ENCODE results near the gene TRAF3. TPM values are rescaled to one million over a fixed set of nuclear protein-coding genes. Genes with fewer than 3 reads are reported as not detected.
A peak's percentile ranks its signal among the peaks of the same experiment; 100 is the strongest.
"Not testable (repeated sequence)": the region's sequence is repeated elsewhere in the genome, so short reads cannot be mapped to it uniquely, and the experiment has no call there.

TRAF3 gene
- total RNA-seq, 1 donor from 2014 or later: 18.8 TPM

GRCh38 chr14:102821252-102821651 lies 44.0 kb downstream of the TRAF3 start:
- DNase-seq (ENCODE audit: low spot score): no peak
- ATAC-seq: no peak
- intact Hi-C loops (cut with DNase I): no loop called here

- ATAC-seq: no peak
- no peak for DNase-seq (ENCODE audit: low spot score)
- intact Hi-C loops (cut with DNase I): no loop called here
These were observed 45.1 kb downstream of the TRAF3 start for GRCh38 chr14:102822311-102822863.

- DNase-seq (ENCODE audit: low spot score); intact Hi-C loops (cut with DNase I); ATAC-seq: not testable (repeated sequence)
These were observed 45.6 kb downstream of the TRAF3 start for GRCh38 chr14:102822887-102823286.

- no peak for ATAC-seq
- DNase-seq (ENCODE audit: low spot score): no peak
- intact Hi-C loops (cut with DNase I): no loop called here
These were observed 46.3 kb downstream of the TRAF3 start for GRCh38 chr14:102823546-102823945.

GRCh38 chr14:102824832-102825231 lies 47.6 kb downstream of the TRAF3 start:
- ATAC-seq: peak; percentile 51
- DNase-seq (ENCODE audit: low spot score): no peak
- intact Hi-C loops (cut with DNase I): no loop called here

GRCh38 chr14:102825307-102826095 lies 48.3 kb downstream of the TRAF3 start:
- intact Hi-C loops (cut with DNase I): no loop called here
- no peak for DNase-seq (ENCODE audit: low spot score)
- peak; percentile 13 for ATAC-seq

GRCh38 chr14:102826161-102826560 lies 48.9 kb downstream of the TRAF3 start:
- no peak for ATAC-seq
- intact Hi-C loops (cut with DNase I): no loop called here
- no peak for DNase-seq (ENCODE audit: low spot score)

- intact Hi-C loops (cut with DNase I): no loop called here
- ATAC-seq (no peak), DNase-seq (ENCODE audit: low spot score) (no peak)
These were observed 49.8 kb downstream of the TRAF3 start for GRCh38 chr14:102826751-102827675.

- ATAC-seq (no peak), DNase-seq (ENCODE audit: low spot score) (no peak)
- intact Hi-C loops (cut with DNase I): no loop called here
These were observed 50.5 kb downstream of the TRAF3 start for GRCh38 chr14:102827716-102828115.

GRCh38 chr14:102828151-102828550 lies 50.9 kb downstream of the TRAF3 start:
- DNase-seq (ENCODE audit: low spot score) (no peak), ATAC-seq (no peak)
- intact Hi-C loops (cut with DNase I): no loop called here

- DNase-seq (ENCODE audit: low spot score) (no peak), ATAC-seq (no peak)
- intact Hi-C loops (cut with DNase I): no loop called here
These were observed 51.8 kb downstream of the TRAF3 start for GRCh38 chr14:102829016-102829548.

GRCh38 chr14:102830474-102831045 lies 53.3 kb downstream of the TRAF3 start:
- intact Hi-C loops (cut with DNase I): no loop called here
- no peak for ATAC-seq
- no peak for DNase-seq (ENCODE audit: low spot score)

GRCh38 chr14:102831163-102831804 lies 54.0 kb downstream of the TRAF3 start:
- intact Hi-C loops (cut with DNase I): no loop called here
- no peak for DNase-seq (ENCODE audit: low spot score)
- no peak for ATAC-seq

- no peak for ATAC-seq
- intact Hi-C loops (cut with DNase I): no loop called here
- no peak for DNase-seq (ENCODE audit: low spot score)
These were observed 56.1 kb downstream of the TRAF3 start for GRCh38 chr14:102833341-102833740.

- DNase-seq (ENCODE audit: low spot score) (no peak), ATAC-seq (no peak)
- intact Hi-C loops (cut with DNase I): no loop called here
These were observed 56.7 kb downstream of the TRAF3 start for GRCh38 chr14:102833991-102834390.

- no peak for DNase-seq (ENCODE audit: low spot score)
- ATAC-seq: no peak
- intact Hi-C loops (cut with DNase I): no loop called here
These were observed 58.7 kb downstream of the TRAF3 start for GRCh38 chr14:102835959-102836358.

- intact Hi-C loops (cut with DNase I); ATAC-seq: not testable (repeated sequence)
These were observed 59.9 kb downstream of the TRAF3 start for GRCh38 chr14:102837120-102837519.

GRCh38 chr14:102838501-102838900 lies 61.3 kb downstream of the TRAF3 start:
- DNase-seq (ENCODE audit: low spot score) (no peak), ATAC-seq (no peak)
- intact Hi-C loops (cut with DNase I): no loop called here

More at GRCh38 chr14:102837120-102837519, 59.9 kb downstream of the TRAF3 start:
- DNase-seq (ENCODE audit: low spot score): not testable (repeated sequence)

- intact Hi-C loops (cut with DNase I): no loop called here
These were observed 62.9 kb downstream of the TRAF3 start for GRCh38 chr14:102840115-102840514.

More at GRCh38 chr14:102840115-102840514, 62.9 kb downstream of the TRAF3 start:
- ATAC-seq (no peak), DNase-seq (ENCODE audit: low spot score) (no peak)

Measured in sciatic nerve (tissue), 2 donors.